Measurements from ENCODE around the gene CTNND2.
"Not testable (repeated sequence)": the region's sequence is repeated elsewhere in the genome, so short reads cannot be mapped to it uniquely, and the experiment has no call there.

CTNND2 gene

DNA sequence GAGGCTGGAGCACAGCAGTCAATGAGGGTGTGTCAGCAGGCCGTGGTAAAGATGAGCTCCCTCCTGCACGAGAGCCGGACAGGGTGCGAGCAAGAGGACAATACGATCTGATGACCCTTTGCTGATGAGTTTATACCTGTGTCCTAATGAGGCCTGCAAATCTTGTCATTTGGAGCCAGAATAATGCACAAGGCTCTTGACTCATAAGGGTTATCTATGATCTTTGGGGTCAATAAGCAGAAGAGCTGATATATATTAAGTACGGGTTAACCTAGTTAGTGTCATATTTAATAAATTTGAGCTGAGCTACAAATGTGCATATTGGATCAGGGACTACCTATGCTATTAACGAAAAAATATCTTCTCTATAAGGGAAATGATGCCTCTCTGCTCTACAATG, 46.9 kb downstream of the CTNND2 start:
- DNase-seq: no peak

DNA sequence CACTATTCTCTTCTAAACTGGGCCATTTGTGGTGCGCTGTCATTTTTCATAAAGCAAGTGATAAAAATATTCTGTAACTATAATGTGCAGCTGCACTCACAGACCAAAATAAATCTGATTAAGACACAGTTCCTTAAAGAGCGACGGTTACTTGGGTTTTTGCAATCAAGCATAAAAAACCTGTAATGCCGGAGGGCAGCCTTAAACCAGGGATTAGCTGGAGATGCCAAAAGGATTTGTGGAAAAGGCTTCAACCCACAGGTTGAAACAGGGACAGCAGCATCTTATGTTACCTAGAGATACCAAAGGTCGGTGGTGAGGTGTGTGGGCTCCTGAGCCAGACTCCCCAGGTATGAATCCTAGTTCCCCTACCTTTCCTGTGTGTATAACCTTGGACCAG, 49.3 kb downstream of the CTNND2 start:
- DNase-seq: no peak

DNA sequence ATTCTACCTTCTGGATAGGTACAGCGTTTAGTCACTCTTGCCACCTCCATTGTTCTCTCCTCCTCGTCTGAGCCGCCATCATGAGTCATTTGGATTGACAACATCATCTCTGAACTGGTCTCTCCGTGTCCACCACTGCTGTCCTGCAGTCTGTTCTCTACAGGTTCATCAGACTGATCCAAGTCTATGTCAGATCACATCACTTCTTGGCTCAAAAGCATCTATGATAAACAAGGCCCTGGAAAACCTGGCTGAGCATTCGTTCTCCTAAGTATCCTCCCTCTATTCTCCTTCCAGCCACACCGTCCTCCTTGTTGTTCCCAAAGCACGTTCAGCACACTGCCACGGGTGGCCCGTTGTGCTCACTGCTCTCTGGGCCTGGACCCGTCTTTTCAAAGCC, 50.5 kb downstream of the CTNND2 start:
- DNase-seq: no peak

DNA sequence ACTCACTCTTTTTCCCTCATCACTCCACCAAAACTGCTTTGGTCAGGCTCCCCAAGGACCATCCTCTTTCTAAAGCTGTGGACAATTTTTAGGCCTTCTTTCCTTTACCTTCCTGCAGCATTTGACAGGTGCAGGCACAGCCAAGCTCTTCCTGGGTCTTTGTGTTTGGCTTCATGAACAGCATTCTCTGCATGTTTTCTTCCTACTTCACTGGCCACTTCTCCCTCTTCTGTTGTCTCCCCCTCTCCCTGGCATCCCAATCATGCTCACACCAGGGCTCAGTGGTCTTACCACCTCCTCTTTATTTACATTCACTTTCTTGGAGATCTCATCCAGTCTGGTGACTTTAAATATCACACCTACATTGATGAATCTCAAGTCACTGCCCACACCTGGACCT, 51.1 kb downstream of the CTNND2 start:
- no peak for DNase-seq

DNA sequence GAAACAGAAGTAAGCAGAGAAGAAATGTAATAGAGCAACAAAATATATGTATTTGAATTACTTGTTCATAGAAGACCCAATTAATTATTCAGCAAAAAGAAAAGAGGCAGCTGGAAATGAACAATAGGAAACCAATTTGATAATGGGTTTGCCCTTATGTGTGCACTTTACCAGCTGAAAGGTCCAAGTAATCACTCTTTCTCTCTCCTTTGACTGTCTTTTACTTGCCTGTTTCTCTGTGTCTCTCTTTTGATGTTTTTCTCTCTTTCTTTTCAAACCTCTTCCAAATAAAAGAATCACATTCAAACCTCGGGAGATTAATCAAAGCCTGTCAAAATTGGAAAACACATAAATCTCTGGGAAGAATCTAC, 51.5 kb downstream of the CTNND2 start:
- DNase-seq: no peak

DNA sequence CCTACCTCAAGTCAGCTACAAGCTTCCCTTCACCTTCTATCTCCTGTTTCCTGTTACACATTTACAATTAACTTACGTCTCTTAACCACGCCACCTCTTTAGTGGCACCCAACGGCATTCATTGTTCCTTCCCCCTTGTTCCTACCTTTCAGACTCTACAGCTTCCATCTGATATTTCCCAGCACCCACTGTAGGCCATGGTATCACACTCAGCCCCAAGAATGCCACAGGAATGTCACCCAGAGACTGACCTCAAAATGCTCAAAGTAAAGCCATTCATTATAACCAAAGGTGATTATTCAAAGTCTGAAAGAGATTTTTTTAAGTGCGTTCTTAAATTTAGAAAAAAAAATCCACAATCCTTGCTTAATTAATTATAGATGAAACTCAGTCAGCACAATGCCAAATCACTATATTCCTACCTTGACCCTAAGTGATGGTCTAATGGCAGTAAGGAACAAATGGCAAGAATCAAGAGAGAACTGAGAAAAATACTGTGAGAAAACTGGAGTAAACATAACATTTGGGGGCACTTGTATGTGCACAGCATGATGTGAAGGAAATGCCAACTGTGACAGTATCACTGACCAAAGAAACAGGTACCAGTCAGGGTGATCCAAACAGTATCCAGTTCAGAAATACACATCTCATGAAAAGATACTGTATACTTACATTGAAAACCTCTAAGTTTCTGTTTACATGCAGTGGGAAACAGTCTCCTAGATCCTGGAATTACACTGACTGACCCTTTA, 52.1 kb downstream of the CTNND2 start:
- no peak for DNase-seq

DNA sequence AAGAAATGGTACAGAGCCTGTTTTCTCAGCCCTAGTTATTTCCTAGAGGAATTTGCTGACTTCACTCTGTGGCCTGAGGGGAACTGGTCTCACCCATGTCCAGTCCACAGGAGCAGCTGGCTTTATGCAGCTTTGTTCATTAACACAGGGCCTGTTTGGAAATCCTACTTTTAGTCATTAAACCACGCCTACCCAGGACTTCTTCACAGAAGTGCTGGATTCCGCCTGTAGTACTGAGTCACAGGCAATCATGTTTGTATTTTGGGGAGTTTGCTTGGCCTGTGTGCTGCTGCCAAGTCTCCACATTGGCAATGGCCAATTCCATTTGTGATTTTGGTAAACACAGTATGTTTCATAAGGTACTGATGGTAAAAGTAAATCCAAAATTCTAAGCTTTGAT, 52.8 kb downstream of the CTNND2 start:
- no peak for DNase-seq

DNA sequence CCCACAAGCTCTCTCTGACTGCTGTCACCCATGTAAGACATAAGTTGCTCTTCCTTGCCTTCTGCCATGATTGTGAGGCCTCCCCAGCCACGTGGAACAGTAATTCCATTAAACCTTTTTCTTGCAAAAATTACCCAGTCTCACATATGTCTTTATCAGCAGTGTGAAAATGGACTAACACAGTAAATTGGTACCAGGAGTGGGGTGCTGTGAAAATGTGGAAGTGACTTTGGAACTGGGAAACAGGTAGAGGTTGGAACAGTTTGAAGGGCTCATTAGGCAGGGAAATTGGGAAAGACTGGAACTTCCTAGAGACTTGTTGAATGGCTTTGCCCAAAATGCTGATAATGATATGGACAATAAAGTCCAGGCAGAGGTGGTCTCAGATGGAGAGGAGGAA, 75.7 kb downstream of the CTNND2 start:
- not testable (repeated sequence) for DNase-seq

DNA sequence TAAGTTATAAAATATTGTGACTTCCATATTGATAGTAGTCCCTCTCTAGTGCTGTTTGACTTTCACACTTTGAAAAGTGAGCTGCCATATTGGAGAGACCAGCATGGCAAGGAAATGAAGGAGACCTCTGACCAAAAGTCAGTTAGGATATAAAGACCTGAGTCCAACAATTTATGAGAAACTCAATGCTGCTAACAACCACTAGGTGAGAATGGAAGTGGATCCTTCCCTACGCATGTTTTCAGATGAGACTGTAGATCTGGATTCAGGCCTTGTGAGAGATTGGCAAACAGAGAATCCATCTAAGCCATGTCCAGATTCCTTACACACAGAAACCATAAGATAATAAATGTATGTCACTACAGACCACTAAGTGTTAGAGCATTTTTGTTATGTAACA, 81.6 kb downstream of the CTNND2 start:
- DNase-seq: no peak

DNA sequence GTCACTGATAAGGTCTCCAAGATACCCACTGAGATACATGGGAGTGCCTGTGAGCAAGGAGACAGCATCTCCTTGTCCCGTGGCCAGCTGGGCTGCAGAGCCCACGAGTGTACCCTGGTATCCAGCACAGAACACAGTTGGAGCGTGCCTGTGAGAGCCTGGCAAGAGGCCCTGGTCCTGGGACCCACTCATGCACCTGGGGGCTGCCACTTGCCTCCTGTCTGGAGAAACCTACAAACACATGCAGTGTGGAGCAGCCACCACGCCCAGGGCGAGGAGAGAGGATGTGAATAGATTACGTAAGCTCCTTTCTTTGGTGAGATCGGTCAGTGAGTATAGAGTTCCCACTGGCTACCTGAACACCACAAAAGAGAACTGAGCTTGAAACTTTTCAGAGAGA, 88.3 kb downstream of the CTNND2 start:
- DNase-seq: no peak

DNA sequence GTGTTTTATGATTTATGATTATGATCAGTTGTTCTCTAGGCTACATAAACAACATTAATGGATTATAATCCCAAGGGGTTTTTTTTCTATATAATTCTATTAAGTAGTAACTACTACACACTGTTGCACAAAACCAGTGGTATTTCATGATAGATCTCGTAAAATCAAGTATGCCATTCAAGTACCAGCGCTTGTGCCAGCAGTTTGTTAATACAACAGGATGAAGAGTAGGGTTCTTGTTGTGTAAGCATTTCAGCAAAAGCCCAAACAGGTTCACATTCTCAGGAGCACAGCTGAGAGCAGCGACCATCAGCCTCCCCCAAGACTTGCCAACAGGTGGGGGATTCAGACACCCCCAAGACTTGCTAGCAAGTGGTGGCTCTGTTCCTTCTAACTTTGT, 88.8 kb downstream of the CTNND2 start:
- DNase-seq: no peak

DNA sequence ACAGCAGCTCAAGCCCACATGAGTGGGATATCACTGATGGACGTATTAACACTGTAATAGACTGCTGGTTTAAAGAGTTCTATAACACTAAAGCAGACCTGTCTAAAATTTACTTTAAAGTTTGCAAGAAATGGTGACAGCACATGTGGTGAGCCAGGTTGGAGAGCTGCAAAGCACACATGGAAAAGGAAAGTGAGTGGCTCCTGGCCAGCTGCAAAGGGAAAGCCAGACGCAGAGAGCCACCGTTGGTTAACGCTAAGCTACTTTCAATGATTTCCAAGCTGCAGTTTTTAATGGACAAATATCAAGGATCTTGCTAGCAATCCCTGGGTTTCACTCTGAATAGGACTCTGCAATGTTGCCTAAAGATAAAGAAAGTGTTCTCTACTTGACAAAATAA, 89.9 kb downstream of the CTNND2 start:
- no peak for DNase-seq

DNA sequence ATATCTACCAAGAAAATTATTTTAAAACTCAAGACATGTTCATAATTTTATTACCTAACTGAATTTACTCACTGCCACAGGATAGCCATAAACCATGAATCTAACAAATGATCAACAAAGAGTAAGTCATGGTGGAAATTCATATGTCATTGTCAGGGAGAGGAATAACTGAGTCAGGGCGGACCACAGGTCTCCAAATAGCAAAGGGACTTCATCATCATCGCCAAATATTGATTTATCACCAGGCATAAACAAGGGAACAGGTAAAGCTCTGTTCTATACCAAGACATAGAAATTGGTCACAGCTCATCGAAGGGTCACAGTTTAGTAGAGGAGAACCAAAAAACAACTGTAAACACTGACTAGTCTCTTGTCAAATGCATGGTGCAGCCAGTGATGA, 94.8 kb downstream of the CTNND2 start:
- no peak for DNase-seq

DNA sequence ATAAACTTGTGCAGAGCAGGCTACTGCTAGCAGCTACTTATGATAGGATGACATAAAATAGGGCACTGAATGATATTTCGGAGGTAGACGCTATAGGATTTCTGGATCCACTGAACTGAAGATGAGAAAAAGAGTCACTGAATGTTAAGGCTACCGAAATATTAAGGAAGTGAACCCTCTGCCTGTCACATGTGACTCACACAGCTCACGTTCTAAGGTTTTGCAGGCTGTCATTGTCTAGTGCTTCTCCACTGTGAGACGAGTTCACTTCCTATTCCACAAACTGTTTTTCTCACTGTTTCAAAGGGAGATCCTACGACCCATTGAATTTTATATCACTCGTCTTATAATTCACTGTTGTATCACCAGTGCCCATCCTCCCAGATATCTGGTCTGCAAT, 100.8 kb downstream of the CTNND2 start:
- DNase-seq: no peak

DNA sequence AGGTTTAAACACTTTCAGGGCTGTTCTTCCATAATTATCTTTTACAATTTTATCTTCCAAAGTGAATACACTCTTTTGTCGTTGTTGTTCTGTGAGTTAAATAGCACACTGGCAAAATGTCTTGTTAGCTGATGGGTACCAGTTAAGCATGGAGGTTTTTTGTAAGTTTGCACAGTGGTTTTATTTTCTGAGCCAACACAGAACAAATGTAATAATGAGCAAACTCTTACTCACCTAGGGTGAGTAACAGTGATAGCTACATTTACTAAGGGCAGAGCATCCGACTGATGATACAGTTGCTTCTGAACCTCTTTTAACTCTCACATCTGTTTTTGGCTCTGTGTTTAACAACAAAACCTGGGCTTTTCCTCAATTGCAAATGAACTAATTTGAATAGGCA, 103.2 kb downstream of the CTNND2 start:
- no peak for DNase-seq

DNA sequence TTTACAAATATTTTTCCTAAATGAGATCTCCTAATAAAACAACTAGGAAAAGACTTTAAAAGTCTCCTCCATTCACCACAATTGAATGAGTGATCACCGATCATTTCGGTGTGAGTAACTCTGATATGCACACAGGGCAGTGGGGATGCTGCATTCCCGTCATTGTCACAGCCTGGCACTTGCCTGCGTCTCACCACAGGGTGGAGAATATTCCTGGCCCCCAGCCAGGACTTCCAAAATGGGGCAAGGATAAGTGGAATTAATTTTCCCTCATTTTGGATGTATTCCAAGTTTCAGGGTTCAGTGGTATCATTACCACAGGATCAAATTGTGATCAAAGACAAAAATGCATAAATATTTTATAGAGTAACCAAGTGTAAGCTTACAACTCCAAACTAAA, 107.1 kb downstream of the CTNND2 start:
- no peak for DNase-seq

DNA sequence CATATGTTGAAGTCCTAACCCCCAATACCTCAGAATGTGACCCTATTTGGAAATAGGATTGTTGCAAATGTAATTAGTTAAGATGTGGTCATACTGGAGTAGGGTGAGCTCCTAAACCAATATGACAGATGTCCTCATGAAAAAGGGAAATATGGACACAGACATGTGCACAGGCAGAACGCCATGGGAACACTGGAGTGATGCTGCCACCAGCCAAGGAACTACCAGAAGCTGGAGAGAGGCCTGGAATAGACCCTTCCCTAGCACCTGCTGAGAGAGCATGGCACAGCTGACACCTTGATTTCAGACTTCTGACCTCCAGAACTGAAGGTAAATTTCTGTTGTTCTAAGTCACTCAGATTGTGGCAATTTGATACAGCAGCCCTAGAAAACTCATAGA, 110.8 kb downstream of the CTNND2 start:
- DNase-seq: no peak

DNA sequence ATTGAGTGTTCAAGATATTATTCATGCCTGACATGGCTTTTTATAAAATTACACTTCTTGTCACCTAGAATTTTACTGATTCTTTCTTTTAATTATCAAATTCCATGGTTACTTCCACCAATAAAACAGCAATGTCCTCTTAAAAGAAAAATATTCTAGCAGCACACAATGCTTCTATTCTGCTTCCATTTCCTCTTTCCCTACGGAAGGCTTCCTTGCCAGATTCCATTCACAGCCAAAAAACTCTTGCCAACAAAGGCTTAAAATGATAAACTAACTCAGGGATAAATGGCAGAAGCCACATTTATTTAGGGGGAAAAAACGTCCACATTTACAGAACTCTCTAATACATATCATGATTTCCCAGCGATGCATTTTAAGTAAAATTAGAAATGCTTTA, 111.6 kb downstream of the CTNND2 start:
- DNase-seq: no peak

DNA sequence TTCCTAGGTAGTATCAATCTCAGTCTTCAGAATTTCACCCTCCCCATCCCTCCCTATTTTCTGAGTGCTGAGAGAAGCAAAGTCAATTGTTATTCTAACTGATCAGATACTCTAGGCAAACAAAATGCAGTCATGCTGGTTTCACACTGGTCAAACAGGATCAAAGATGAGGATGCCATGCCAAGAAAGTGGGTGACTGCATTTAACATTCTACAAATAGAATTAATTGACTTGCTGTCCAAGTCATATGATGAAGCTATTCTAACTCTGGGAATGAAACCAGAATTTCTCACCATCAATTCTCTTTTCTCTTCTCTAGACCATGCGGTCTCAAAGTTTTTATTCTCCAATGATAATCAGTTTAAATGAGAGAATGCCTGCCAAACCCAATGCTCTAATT, 112.5 kb downstream of the CTNND2 start:
- no peak for DNase-seq

DNA sequence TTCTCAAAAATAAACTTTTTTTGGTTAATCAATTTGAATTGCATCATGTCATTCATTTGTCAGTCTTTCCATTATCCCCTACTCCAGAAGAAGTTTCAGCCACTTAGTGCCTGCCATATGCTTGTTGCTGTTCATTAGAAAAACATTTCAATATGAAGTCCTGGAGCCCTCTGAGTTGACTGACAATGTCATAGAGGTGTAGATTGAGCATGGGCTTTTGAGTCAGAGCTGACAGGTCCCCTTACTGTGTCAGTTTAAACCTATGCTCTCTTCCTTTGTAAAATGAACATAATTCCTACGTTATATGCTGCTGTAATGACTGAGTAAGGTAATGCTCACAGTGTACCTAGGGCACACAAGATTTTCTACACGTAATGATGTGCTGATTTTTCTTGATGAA, 114.0 kb downstream of the CTNND2 start:
- DNase-seq: no peak

DNA sequence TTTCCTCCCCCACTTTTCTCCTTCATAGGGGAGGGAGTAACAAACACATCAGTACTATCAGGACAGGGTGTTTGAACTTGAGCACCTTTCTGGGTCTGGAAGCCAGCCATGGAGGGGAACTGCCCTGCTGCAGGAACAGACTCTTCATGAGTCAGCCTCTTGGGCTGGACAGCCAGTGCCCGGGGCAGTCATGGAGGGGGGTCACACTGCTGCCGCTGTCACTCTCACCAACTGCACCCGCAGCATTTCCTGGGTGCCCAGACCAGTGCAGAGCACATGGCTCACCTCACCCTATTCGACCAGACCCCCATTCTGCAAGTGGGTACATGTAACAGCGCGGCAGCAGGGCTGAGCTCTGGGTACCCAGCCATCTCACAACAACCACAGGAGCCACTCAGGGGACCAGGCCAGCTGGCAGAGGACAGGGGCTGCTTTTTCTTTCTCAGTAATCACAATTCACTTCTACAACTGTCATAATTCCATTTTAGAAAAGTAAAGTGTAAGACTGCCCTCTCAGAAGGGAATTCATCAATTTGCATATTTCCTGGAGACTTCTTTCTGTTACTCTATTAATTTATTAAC, 118.4 kb downstream of the CTNND2 start:
- no peak for DNase-seq

DNA sequence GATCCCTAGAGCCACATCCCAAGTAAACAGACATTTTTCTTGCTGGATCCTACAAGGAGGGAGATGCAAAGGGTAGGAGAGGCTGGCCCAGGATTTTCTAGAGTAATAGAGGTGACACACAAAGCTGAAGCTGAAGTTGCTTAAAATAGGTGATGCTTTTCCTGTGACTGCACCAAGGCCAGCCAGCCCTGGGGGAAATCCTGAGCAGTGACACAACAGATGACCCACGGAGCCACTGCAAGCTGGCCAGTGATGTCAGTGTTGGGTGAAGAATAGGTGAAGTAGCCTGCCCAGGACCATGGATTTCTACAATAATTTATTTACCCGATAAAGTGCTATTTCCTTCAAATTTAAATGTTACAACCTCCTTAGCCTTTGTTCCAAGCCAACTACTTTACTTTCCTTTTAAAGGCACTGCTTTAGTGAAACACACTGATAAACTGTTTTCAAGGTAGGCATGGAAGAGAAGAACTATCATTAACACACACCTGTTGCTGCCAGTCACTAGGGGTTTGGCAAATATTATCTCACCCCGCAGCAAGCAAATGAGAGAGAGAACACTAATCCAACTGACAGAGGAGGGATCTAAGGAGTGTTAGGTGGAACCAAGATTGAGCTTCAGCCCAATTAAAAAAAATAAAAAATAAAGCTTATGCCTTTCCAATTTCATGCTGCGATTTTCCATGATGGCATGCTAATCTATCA, 123.5 kb downstream of the CTNND2 start:
- DNase-seq: no peak

DNA sequence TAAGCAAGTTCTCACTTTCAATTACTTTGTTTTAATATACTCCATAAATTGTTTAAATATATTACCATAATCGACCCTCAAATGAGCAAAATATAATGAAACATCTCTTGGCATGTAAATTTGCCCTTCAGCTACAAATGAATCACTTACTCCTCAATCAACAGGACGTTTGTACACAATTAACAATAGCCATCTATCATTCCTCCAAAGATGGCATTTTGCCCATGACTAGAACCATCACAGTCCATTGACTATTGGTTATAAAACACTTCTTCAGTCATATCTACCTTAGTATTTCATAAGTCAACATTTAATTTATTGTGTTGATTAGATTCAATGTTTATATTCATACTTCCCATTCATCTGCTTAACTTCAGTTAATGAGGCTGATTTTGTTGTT, 127.2 kb downstream of the CTNND2 start:
- no peak for DNase-seq

DNA sequence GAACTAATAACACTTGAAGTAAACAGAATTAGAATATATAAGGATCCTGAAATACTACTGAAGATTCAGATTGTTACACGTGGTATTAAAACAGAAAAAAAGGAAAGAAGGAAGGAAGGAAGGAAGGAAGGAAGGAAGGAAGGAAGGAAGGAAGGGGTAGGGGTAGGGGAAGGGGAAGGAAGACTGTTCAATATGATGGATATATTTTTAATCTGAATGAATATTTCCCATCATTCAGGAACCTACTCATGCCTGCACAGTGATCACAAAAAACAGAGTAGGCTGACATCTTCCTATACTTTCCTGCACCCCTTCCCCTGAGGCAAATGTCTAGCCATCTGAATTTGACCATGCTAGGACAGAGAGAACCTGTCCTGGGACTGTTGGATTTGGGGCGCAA, 133.9 kb downstream of the CTNND2 start:
- no peak for DNase-seq
